CD4-positive, alpha-beta T cell (primary cell): ENCODE measurements around the gene SSX4B. TPM values are rescaled to one million over a fixed set of nuclear protein-coding genes. Genes with fewer than 3 reads are reported as not detected.
"Not testable (repeated sequence)": the region's sequence is repeated elsewhere in the genome, so short reads cannot be mapped to it uniquely, and the experiment has no call there.

Source experiments
- ATAC-seq: fragments of 200-7000 bp; cut with Tn5 transposase; one replicate; pipeline ENCODE4 v1.10.0; 2022; ENCODE audit warnings: mild to moderate bottlenecking; ENCODE audit not compliant: poor library complexity
- CTCF ChIA-PET: fragments of 350-600 bp; sonication (Branson Sonifier 250); formaldehyde crosslinking; loops from one replicate; lab custom pipeline; 2021; ENCODE audit warnings: antibody characterized with exemption, inconsistent platforms; lab: Charles Lee
- POLR2A ChIA-PET: fragments of 350-600 bp; sonication (Branson Sonifier 250); formaldehyde crosslinking; loops from one replicate; lab custom pipeline; 2021; ENCODE audit warnings: antibody characterized with exemption, inconsistent platforms; lab: Charles Lee
- DNase-seq, 14 experiments: peaks; one replicate each; pipeline ENCODE4 v3.0.0-alpha.2; 2013 to 2020; ENCODE audit warnings: mixed read lengths in 2 of 14
- H3K27ac ChIP-seq, 2 donors: one replicate each; pipeline versions ENCODE4 v1.5.1 to v1.7.0; 2013; ENCODE audit warnings: low read length in 2 of 2, low read depth in 1 of 2, mild to moderate bottlenecking in 1 of 2
- H3K27me3 ChIP-seq, 2 experiments: 1 replicate in 1 of 2; 2 replicates in 1 of 2; pipeline versions ENCODE4 v1.6.1 to v1.7.0; 2013; ENCODE audit warnings: low read length in 2 of 2, control low read depth in 1 of 2, mild to moderate bottlenecking in 1 of 2, moderate library complexity in 1 of 2; ENCODE audit not compliant: insufficient read depth in 2 of 2, control insufficient read depth in 1 of 2
- H3K36me3 ChIP-seq: one replicate; pipeline ENCODE4 v1.6.1; 2013; ENCODE audit warnings: low read length, control low read depth; ENCODE audit not compliant: insufficient read depth
- H3K4me1 ChIP-seq: one replicate; pipeline ENCODE4 v1.6.1; 2013; ENCODE audit warnings: low read length, control low read depth; ENCODE audit not compliant: insufficient read depth
- H3K4me3 ChIP-seq: one replicate; pipeline ENCODE4 v1.5.1; 2013; ENCODE audit warnings: mild to moderate bottlenecking, low read length, moderate library complexity
- H3K9me3 ChIP-seq, 2 experiments: 1 replicate in 1 of 2; 2 replicates in 1 of 2; pipeline versions ENCODE4 v1.6.1 to v1.7.0; 2013; ENCODE audit warnings: low read length in 2 of 2, mild to moderate bottlenecking in 2 of 2, control low read depth in 1 of 2, moderate library complexity in 1 of 2; ENCODE audit not compliant: control insufficient read depth in 1 of 2, insufficient read depth in 1 of 2
- H3K27ac Mint-ChIP-seq: one replicate; pipeline ENCODE4 v1.8.0; 2020; ENCODE audit warnings: mixed read lengths
- H3K27me3 Mint-ChIP-seq: one replicate; pipeline ENCODE4 v1.8.0; 2021; ENCODE audit warnings: mixed read lengths
- H3K36me3 Mint-ChIP-seq: one replicate; pipeline ENCODE4 v1.8.0; 2021; ENCODE audit warnings: low read depth, mixed read lengths
- H3K4me1 Mint-ChIP-seq: one replicate; pipeline ENCODE4 v1.8.0; 2021; ENCODE audit warnings: low read depth, mixed read lengths
- H3K4me3 Mint-ChIP-seq: one replicate; pipeline ENCODE4 v1.8.0; 2020; ENCODE audit warnings: mild to moderate bottlenecking, mixed read lengths
- H3K9me3 Mint-ChIP-seq: one replicate; pipeline ENCODE4 v1.8.0; 2020; ENCODE audit warnings: mixed read lengths
- intact Hi-C, 2 experiments: fragments of 100-400 bp; cut with DNase I in 1 of 2; cut with micrococcal nuclease in 1 of 2; formaldehyde crosslinking; loops; one replicate each; pipeline versions ENCODE4 v1.15.1 to v1.9.0; 2023 to 2025; cut with DNase I, micrococcal nuclease
- polyA plus RNA-seq, 2 donors: library from polyadenylated mRNA; unstranded; fragments of 120-200 nt; gene quantifications; one replicate each; pipeline ENCODE4 v1.2.1, GENCODE V29; 2013
- total RNA-seq, 174 experiments: library from RNA in 2 of 174; stranded (reverse) in 2 of 174; gene quantifications; one replicate each; pipeline ENCODE4 v1.2.3 and lab custom pipeline; 2021 to 2026
- TF ChIP-seq, protein P1 (sequence below): fragments of 200-600 bp; IDR thresholded peaks from one replicate; pipeline ENCODE4 v1.8.0; 2022; ENCODE audit warnings: antibody characterized with exemption, mild to moderate bottlenecking

The SSX4B gene, protein sequence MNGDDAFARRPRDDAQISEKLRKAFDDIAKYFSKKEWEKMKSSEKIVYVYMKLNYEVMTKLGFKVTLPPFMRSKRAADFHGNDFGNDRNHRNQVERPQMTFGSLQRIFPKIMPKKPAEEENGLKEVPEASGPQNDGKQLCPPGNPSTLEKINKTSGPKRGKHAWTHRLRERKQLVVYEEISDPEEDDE
- total RNA-seq (not detected), total RNA-seq (lab: John Stamatoyannopoulos, UW) (0 reads per million in 172 experiments)
- not detected for polyA plus RNA-seq (2013, experiment 1 of 2)
- polyA plus RNA-seq (2013, experiment 2 of 2), result not detected

DNA sequence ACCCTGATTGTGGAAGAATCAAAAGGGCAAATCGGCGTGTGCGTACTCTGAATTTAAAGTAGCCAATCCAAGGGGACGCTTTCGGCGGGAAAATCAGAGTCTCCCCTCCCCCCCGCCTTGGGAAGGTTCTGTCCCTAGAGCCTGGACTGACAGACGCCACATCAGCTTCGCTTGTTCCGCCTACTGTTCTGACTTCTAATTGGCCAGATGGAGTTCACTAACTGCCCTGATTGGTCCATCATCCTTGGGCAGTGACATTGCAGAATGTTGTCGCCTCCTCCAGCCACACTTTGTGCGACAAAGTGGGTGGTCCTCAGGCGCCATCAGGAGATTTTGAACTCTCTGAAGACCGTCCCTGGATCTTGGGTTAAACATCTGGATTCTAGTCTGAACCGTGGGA, at the start of gene SSX4B:
Gene SSX4B, minus strand, starts transcription at position 101 of the 400 bp plus-strand sequence. CDS start 588 bp downstream, outside the sequence.
- H3K4me3 ChIP-seq, H3K27ac ChIP-seq, H3K36me3 Mint-ChIP-seq, H3K4me1 Mint-ChIP-seq, H3K4me1 ChIP-seq, DNase-seq, H3K9me3 ChIP-seq, POLR2A ChIA-PET, CTCF ChIA-PET, H3K36me3 ChIP-seq, H3K4me3 Mint-ChIP-seq, H3K9me3 Mint-ChIP-seq, H3K27me3 ChIP-seq, ATAC-seq, H3K27ac Mint-ChIP-seq, H3K27me3 Mint-ChIP-seq, intact Hi-C loops: not testable (repeated sequence)

GRCh38 chrX:48460606-48461005, 48.8 kb upstream of the SSX4B start:
- H3K27ac Mint-ChIP-seq, result no peak overlapping the region
- H3K9me3 ChIP-seq, result no peaks in the 10 kb centered on the region
- no peaks in the 10 kb centered on the region for H3K27me3 ChIP-seq
- DNase-seq, result no peak
- H3K36me3 Mint-ChIP-seq, result peaks cover 36% of the 10 kb centered on the region
- no peak overlapping the region for H3K4me3 ChIP-seq
- no peak overlapping the region for H3K27ac ChIP-seq
- peaks cover 8% of the 10 kb centered on the region for H3K4me1 Mint-ChIP-seq
- ChIA-PET CTCF (no interaction called here), POLR2A (no interaction called here)
- H3K36me3 ChIP-seq, result peaks cover 16% of the 10 kb centered on the region
- no peak for ATAC-seq
- H3K27me3 Mint-ChIP-seq, result no peaks in the 10 kb centered on the region
- TF ChIP-seq, protein P1, sequence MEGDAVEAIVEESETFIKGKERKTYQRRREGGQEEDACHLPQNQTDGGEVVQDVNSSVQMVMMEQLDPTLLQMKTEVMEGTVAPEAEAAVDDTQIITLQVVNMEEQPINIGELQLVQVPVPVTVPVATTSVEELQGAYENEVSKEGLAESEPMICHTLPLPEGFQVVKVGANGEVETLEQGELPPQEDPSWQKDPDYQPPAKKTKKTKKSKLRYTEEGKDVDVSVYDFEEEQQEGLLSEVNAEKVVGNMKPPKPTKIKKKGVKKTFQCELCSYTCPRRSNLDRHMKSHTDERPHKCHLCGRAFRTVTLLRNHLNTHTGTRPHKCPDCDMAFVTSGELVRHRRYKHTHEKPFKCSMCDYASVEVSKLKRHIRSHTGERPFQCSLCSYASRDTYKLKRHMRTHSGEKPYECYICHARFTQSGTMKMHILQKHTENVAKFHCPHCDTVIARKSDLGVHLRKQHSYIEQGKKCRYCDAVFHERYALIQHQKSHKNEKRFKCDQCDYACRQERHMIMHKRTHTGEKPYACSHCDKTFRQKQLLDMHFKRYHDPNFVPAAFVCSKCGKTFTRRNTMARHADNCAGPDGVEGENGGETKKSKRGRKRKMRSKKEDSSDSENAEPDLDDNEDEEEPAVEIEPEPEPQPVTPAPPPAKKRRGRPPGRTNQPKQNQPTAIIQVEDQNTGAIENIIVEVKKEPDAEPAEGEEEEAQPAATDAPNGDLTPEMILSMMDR, result no peak
- no peaks in the 10 kb centered on the region for H3K9me3 Mint-ChIP-seq
- no peaks in the 10 kb centered on the region for H3K4me1 ChIP-seq
- H3K4me3 Mint-ChIP-seq, result no peak overlapping the region
- intact Hi-C loops, result no loop called here

GRCh38 chrX:48460031-48460430, 48.3 kb upstream of the SSX4B start:
- TF ChIP-seq, protein P1, result no peak
- no peak overlapping the region for H3K27ac Mint-ChIP-seq
- Histone ChIP-seq H3K27me3 (no peaks in the 10 kb centered on the region), H3K36me3 (peaks cover 15% of the 10 kb centered on the region), H3K9me3 (no peaks in the 10 kb centered on the region), H3K4me1 (no peaks in the 10 kb centered on the region), H3K27ac (no peak overlapping the region), H3K4me3 (no peak overlapping the region)
- H3K4me1 Mint-ChIP-seq, result peaks cover 2% of the 10 kb centered on the region
- ChIA-PET CTCF (no interaction called here), POLR2A (no interaction called here)
- intact Hi-C loops, result no loop called here
- peaks cover 32% of the 10 kb centered on the region for H3K36me3 Mint-ChIP-seq
- DNase-seq (no peak), ATAC-seq (no peak)
- no peaks in the 10 kb centered on the region for H3K9me3 Mint-ChIP-seq
- no peak overlapping the region for H3K4me3 Mint-ChIP-seq
- no peaks in the 10 kb centered on the region for H3K27me3 Mint-ChIP-seq

DNA sequence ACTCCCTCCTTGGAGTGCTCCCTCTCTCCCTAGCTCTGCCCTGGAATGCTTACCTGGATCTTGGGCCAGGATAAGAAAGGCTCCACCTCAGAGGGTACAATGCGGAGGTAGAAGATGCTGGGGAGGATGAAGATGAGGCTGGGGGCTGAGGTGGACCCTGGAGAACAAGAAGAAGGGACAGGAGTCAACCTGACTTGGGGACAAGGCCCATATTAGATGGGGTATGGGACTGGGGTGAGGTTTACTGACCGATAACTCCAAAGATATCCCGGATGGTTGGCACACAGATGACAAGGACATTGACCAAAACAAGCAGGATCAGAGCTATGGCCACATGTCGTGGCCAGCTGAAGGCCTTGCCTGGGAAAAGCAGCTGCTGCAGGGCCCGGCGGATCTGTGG, 47.7 kb upstream of the SSX4B start:
- H3K4me3 ChIP-seq, result no peak overlapping the region
- TF ChIP-seq, protein P1, result no peak
- H3K9me3 ChIP-seq, result no peaks in the 10 kb centered on the region
- ChIA-PET POLR2A (no interaction called here), CTCF (no interaction called here)
- Mint-ChIP-seq H3K27me3 (no peaks in the 10 kb centered on the region), H3K4me3 (no peak overlapping the region), H3K4me1 (no peaks in the 10 kb centered on the region), H3K27ac (no peak overlapping the region), H3K36me3 (peaks cover 32% of the 10 kb centered on the region), H3K9me3 (no peaks in the 10 kb centered on the region)
- peaks cover 15% of the 10 kb centered on the region for H3K36me3 ChIP-seq
- ATAC-seq (no peak), DNase-seq (no peak)
- intact Hi-C loops, result no loop called here
- no peak overlapping the region for H3K27ac ChIP-seq
- no peaks in the 10 kb centered on the region for H3K4me1 ChIP-seq
- H3K27me3 ChIP-seq, result no peaks in the 10 kb centered on the region
